Mucosa of rectum (tissue), 2 donors: ENCODE data around the gene TRPV6.

Experiments used
- H3K27ac ChIP-seq, 2 donors: one replicate each; pipeline ENCODE4 v1.7.0; 2013; ENCODE audit warnings: inconsistent platforms in 2 of 2, low read depth in 2 of 2, low read length in 2 of 2
- H3K27me3 ChIP-seq, 2 donors: one replicate each; pipeline ENCODE4 v1.7.0; 2013; ENCODE audit warnings: low read length in 2 of 2; ENCODE audit not compliant: control insufficient read depth in 2 of 2, insufficient read depth in 2 of 2
- H3K36me3 ChIP-seq, 2 donors: one replicate each; pipeline ENCODE4 v1.7.0; 2013; ENCODE audit warnings: low read length in 2 of 2; ENCODE audit not compliant: control insufficient read depth in 2 of 2, insufficient read depth in 2 of 2
- H3K4me1 ChIP-seq, 2 donors: one replicate each; pipeline ENCODE4 v1.7.0; 2013; ENCODE audit warnings: low read length in 2 of 2, mild to moderate bottlenecking in 1 of 2; ENCODE audit not compliant: control insufficient read depth in 2 of 2, insufficient read depth in 2 of 2
- H3K4me3 ChIP-seq, 2 donors: one replicate each; pipeline ENCODE4 v1.7.0; 2013; ENCODE audit warnings: low read length in 2 of 2
- H3K9ac ChIP-seq, 2 donors: one replicate each; pipeline ENCODE4 v1.7.0; 2013; ENCODE audit warnings: low read length in 2 of 2, low read depth in 1 of 2, mild to moderate bottlenecking in 1 of 2
- H3K9me3 ChIP-seq, 2 donors: one replicate each; pipeline ENCODE4 v1.7.0; 2013; ENCODE audit warnings: low read length in 2 of 2; ENCODE audit not compliant: control insufficient read depth in 2 of 2
- donor health status: healthy.
- donor health status: Normal muscosa, but diverticular disease.

Gene TRPV6

GRCh38 chr7:142876991-142877910, 8.3 kb downstream of the TRPV6 start:
- H3K9me3 ChIP-seq = no peaks in the 10 kb centered on the region
- H3K36me3 ChIP-seq = no peaks in the 10 kb centered on the region
- H3K4me1 ChIP-seq = no peaks in the 10 kb centered on the region
- H3K27me3 ChIP-seq = no peaks in the 10 kb centered on the region
- no peak overlapping the region for H3K4me3 ChIP-seq
- H3K9ac ChIP-seq = no peak overlapping the region
- H3K27ac ChIP-seq = no peak overlapping the region

- H3K4me1 ChIP-seq = no peaks in the 10 kb centered on the region
- H3K4me3 ChIP-seq = no peak overlapping the region
- no peaks in the 10 kb centered on the region for H3K36me3 ChIP-seq
- no peak overlapping the region for H3K9ac ChIP-seq
- no peaks in the 10 kb centered on the region for H3K27me3 ChIP-seq
- H3K27ac ChIP-seq = no peak overlapping the region
- H3K9me3 ChIP-seq = no peaks in the 10 kb centered on the region
These were observed 9.1 kb downstream of the TRPV6 start for GRCh38 chr7:142876236-142876960.

GRCh38 chr7:142875456-142875855, 10.1 kb downstream of the TRPV6 start:
- Histone ChIP-seq H3K36me3 (no peaks in the 10 kb centered on the region), H3K9ac (no peak overlapping the region), H3K4me1 (no peaks in the 10 kb centered on the region), H3K27ac (no peak overlapping the region), H3K9me3 (no peaks in the 10 kb centered on the region), H3K4me3 (no peak overlapping the region), H3K27me3 (no peaks in the 10 kb centered on the region)

GRCh38 chr7:142874837-142875236, 10.7 kb downstream of the TRPV6 start:
- H3K4me1 ChIP-seq = no peaks in the 10 kb centered on the region

DNA sequence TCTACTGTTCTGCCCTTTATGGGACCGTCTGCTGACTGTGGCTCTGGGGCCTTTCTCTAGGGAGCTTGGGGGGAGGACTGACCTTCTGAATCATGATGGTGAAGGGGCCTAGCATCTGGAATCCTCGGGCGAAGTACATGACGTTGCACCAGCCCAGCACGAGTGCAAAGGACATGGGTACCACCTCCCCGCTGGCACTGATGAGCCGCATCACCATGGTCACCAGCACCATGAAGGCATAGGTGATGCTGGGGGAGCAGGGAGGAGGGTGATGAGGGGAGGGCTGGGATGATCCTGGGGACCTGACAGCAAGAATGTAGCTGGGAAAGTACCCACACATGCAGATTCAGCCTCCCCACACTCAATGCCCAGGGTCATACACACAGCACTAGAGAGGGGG, 11.1 kb downstream of the TRPV6 start:
- Histone ChIP-seq H3K27ac (no peak overlapping the region), H3K4me1 (no peaks in the 10 kb centered on the region), H3K9ac (no peak overlapping the region), H3K9me3 (no peaks in the 10 kb centered on the region), H3K36me3 (no peaks in the 10 kb centered on the region), H3K4me3 (no peak overlapping the region), H3K27me3 (no peaks in the 10 kb centered on the region)

More at GRCh38 chr7:142874837-142875236, 10.7 kb downstream of the TRPV6 start:
- no peaks in the 10 kb centered on the region for H3K9me3 ChIP-seq
- H3K27ac ChIP-seq = no peak overlapping the region
- no peaks in the 10 kb centered on the region for H3K36me3 ChIP-seq
- no peaks in the 10 kb centered on the region for H3K27me3 ChIP-seq
- H3K9ac ChIP-seq = no peak overlapping the region
- H3K4me3 ChIP-seq = no peak overlapping the region

GRCh38 chr7:142873871-142874270, 11.7 kb downstream of the TRPV6 start:
- H3K4me1 ChIP-seq = no peaks in the 10 kb centered on the region
- no peaks in the 10 kb centered on the region for H3K36me3 ChIP-seq
- H3K27me3 ChIP-seq = no peaks in the 10 kb centered on the region
- no peak overlapping the region for H3K4me3 ChIP-seq
- H3K27ac ChIP-seq = no peak overlapping the region
- no peaks in the 10 kb centered on the region for H3K9me3 ChIP-seq
- no peak overlapping the region for H3K9ac ChIP-seq

GRCh38 chr7:142873281-142873784, 12.2 kb downstream of the TRPV6 start:
- Histone ChIP-seq H3K9me3 (no peaks in the 10 kb centered on the region), H3K27me3 (no peaks in the 10 kb centered on the region), H3K4me1 (no peaks in the 10 kb centered on the region), H3K4me3 (no peak overlapping the region), H3K27ac (no peak overlapping the region), H3K36me3 (no peaks in the 10 kb centered on the region), H3K9ac (no peak overlapping the region)

GRCh38 chr7:142872106-142872675, 13.4 kb downstream of the TRPV6 start:
- no peak overlapping the region for H3K27ac ChIP-seq
- no peaks in the 10 kb centered on the region for H3K27me3 ChIP-seq
- no peaks in the 10 kb centered on the region for H3K36me3 ChIP-seq
- no peaks in the 10 kb centered on the region for H3K9me3 ChIP-seq
- H3K4me1 ChIP-seq = no peaks in the 10 kb centered on the region
- H3K4me3 ChIP-seq = no peak overlapping the region
- no peak overlapping the region for H3K9ac ChIP-seq

DNA sequence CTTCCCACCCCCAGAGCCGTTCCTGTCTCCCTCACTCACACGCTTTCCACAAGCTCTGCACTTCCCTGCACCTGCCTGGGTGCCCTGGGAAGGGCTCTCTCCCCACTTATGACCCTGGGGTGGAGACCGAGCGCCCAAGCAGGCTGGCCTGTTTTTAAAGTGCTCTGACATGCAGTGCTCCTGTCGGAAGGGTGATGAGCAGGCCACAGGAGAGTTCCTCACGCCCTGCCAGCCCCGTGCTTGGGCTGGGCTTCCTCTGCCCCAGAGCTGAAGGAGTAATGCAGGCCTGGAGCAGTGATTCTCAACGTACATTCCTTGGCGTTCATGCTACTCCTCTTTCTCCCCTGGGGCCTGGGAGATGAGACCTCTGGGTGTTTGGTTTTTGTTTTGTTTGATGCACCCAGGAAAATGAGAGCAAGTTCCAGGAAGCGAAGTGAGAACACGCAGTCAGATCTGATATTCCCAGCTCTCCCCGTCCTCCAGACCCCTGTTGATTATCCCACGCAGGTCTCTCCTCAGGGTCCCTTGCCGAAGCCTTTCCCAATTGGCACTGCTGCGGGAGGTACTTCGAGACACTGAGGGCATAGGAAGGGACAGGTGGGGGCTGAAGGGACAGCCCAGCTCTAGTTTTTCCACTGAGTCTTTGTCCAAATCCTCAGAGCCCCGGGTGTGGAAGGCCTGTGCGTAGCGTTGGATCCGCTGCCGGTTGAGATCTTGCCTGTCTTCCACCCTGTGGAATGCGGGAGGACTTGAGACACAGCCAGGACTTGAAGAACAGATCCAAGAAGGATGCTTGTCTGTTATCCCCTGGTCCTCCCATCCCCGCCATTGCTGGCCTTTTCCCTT, 14.1 kb downstream of the TRPV6 start:
- no peaks in the 10 kb centered on the region for H3K9me3 ChIP-seq
- no peaks in the 10 kb centered on the region for H3K4me1 ChIP-seq
- H3K36me3 ChIP-seq = no peaks in the 10 kb centered on the region
- no peak overlapping the region for H3K4me3 ChIP-seq
- no peaks in the 10 kb centered on the region for H3K27me3 ChIP-seq
- no peak overlapping the region for H3K27ac ChIP-seq
- H3K9ac ChIP-seq = no peak overlapping the region
